HG02943 (cell line): ENCODE measurements around the gene MCAT.
"Not testable (repeated sequence)": the region's sequence is repeated elsewhere in the genome, so short reads cannot be mapped to it uniquely, and the experiment has no call there.

Experiments
- ATAC-seq: cut with Tn5 transposase; IDR thresholded peaks from one replicate; pipeline ENCODE4 v1.9.1; 2021; ENCODE audit warnings: mild to moderate bottlenecking, low read depth, moderate library complexity; ENCODE audit not compliant: unreplicated experiment

MCAT gene

DNA sequence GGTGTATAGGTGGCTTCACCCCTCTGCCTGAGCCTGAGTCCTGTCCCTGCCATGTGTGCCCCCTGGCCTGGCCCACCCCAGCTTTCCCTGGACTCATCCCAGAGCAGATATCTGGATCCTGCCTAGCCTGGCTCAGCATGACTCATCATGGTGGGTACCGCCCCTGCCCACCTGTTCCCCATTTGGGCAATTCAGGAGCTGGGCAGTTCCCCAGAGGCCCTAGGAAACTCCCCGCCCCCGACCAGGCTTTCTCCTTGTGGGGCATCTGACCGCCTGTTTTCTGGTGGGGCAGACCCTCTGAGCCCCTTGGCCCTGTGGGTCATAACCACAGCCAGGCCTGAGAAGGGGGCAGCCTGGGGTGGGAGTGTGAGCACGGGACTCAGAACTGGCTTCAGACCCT, 12.6 kb upstream of the MCAT start:
- ATAC-seq, result no peak

DNA sequence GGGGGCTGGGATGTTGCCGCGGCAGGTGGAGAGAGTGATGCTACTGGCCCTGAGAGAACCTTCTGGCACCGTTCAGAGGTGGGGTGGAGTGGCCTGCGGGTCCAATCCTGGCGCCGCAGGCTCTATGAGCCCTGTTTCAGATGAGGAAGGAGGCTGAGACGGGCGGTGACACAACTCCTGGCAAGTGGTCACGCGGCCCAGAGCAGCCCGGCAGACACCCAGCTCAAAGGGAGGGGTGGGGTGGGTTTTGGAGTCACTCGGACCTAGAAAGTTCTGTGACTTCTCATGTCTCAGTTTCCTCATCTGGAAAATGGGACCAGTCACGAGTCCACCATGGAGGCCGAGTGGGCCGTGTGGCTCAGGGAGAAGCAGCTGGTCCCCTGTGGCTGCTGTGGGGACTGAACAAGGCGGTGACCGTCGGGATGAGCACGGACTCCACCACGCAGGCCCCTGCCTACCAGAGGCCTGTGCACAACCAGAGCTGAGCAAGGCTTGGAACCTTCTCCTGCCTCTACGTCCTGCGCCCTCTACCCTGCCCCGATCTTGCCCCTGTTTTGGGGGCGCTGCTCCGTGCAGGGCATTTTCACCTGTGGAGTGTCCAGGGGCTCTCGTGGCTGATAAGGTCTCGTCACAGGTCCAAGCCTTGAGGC, 11.8 kb upstream of the MCAT start:
- no peak for ATAC-seq

DNA sequence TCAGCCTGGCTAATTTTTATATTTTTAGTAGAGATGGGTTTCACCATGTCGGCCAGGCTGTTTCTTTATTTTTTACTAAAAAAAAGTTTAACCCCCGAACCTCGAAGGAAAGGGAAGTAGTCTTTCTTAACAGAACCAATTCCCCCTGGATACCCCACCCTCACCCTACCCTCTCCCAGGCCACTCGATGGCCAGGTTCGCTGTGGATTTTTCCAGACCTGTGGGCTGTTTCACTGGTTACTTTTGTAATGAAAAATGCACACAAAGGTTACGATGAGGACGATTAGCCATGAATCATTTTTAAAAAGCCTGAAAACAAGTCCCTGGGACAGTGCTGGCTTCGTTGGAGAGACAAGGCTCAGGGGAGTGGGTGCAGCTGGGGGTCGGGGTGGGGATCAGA, 10.7 kb upstream of the MCAT start:
- no peak for ATAC-seq

DNA sequence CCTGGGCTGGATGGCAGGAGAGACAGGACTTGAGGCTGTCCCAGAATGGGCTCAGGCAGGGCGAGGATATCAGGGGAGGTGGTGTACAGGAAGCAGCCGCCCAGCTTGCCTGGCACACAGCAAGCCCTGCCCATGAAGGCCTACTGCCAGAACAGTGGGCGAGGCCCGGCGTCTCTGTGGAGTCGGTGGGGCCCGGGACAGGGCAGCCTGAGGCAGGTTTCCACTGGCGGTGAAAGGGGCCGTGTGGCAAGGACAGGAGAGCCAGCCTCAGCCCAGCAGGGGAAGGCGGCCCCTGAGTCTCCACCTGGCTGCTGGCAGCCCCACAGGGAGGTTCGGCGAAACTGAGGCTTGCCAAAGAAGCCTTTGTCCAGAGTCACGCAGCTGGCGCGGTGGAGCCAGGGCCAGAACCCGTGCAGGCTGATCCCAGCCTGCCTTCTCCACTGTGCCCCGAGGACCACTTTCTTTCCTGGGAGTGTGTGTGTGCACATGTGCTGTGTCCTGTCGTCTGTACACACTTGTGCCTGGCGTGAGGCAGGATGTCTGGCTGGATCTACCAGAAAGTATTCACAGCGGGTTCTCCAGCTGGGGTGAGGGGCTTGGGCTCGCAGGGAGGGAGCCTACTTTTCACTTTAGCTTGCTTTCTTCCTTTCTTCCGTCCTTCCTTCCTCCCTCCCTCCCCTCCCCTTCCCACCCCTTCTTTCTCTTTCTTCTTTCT, 9.3 kb upstream of the MCAT start:
- ATAC-seq, result no peak

DNA sequence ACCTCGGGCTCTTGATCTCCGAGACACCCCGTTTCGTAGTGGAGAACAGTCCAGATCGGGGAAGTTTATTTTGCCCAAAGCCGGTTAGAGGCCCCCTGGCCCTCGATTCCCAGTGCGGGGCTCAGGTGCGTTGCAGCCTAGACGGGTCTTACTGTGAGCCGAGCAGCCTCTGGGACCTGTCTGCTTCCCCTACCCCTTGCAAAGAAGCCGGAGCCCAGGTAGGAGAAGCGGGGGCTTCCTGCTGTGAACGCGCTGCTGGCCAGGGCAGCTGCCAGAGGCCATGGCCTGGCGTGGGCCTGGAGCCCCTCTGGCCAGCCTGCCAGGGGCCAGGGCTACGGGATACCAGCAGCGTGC, 8.8 kb upstream of the MCAT start:
- ATAC-seq, result no peak

DNA sequence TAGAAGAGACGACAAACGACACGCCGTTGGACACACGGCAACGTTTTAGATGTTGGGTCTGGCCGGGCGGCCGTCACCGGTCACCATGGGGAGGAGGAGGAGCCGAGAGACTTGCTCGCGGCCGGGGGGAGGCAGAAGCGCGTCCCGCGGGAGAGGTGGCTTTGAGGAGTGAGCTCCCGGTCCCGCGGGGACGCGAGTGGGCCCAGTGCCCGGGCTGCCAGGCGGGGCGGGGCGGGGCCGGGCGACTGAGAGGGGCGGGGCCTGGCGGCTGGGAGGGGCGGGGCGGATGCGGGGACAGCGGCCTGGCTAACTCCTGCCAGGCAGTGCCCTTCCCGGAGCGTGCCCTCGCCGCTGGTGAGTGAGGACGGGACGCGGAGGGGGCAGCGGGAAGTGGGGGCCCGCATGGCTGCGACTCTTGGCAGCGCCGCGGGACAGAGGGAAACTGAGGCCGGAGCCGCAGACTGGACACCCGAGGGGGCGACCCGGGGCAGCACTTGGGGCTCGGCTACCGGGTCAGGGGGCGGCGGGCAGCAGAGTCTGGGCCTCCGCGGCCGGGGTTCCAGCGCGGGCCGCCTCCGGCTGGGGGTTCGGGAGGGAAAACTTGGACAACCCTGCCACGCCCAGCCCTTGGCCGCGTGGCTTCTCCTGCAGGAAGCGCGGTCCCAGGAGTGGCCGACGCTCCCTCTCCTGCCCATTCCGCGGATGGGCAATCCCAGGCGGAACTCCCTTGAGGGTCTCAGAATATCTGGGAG, 8.2 kb upstream of the MCAT start, which contains the start of gene TSPO:
Gene TSPO, plus strand, starts transcription at position 309 of the 752 bp plus-strand sequence. CDS start 7,680 bp downstream, outside the sequence.
- no peak for ATAC-seq

GRCh38 chr22:43150731-43151206, 7.6 kb upstream of the MCAT start:
- ATAC-seq, result no peak

DNA sequence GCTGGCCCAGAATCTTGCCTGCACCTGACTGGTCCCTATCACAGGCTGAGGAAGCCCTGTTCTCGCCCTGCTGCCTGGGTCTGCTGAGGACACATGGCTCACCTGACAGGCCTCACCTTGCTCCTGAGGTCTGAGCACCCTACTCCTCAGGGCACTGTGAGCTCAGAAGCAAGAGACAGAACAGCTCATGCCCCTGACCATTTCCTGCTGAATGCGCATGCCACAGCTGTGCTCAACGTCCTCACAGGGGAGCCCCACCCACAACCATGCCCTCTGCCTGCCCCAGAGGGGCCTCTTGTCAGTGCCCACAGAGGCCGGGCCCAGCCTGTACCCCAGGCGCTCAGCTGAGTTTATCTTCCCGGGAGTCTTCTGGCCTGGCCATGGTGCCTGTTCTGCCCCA, 5.4 kb upstream of the MCAT start:
- ATAC-seq, result no peak

- no peak for ATAC-seq
These were observed 4.6 kb upstream of the MCAT start for GRCh38 chr22:43147821-43148220.

GRCh38 chr22:43146332-43146731, 3.1 kb upstream of the MCAT start:
- ATAC-seq, result not testable (repeated sequence)

DNA sequence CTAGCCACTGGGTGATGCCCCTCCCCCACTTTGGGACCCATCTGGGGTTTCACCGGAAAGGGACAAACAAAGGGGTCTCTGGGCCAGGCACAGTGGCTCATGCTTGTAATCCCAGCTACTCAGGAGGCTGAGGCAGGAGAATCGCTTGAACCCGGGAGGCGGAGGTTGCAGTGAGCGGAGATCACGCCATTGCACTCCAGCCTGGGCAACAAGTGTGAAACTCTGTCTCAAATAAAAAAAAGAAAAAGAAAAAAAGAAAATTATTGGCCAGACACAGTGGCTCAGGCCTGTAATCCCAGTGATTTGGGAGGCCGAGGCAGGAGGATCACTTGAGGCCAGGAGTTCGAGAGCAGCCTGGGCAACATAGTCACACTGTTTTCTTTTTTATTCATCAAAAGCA, 2.2 kb upstream of the MCAT start:
- ATAC-seq, result not testable (repeated sequence)

- no peak for ATAC-seq
These were observed 1.8 kb upstream of the MCAT start for GRCh38 chr22:43144949-43145348.

- ATAC-seq, result no peak
These were observed 6.4 kb downstream of the MCAT start for GRCh38 chr22:43136801-43137200.

- no peak for ATAC-seq
These were observed 6.9 kb downstream of the MCAT start for GRCh38 chr22:43136255-43136654.

- no peak for ATAC-seq
These were observed 7.6 kb downstream of the MCAT start for GRCh38 chr22:43135565-43135964.

- no peak for ATAC-seq
These were observed 8.6 kb downstream of the MCAT start for GRCh38 chr22:43134553-43134952.

- no peak for ATAC-seq
These were observed 9.8 kb downstream of the MCAT start for GRCh38 chr22:43133401-43133800.

DNA sequence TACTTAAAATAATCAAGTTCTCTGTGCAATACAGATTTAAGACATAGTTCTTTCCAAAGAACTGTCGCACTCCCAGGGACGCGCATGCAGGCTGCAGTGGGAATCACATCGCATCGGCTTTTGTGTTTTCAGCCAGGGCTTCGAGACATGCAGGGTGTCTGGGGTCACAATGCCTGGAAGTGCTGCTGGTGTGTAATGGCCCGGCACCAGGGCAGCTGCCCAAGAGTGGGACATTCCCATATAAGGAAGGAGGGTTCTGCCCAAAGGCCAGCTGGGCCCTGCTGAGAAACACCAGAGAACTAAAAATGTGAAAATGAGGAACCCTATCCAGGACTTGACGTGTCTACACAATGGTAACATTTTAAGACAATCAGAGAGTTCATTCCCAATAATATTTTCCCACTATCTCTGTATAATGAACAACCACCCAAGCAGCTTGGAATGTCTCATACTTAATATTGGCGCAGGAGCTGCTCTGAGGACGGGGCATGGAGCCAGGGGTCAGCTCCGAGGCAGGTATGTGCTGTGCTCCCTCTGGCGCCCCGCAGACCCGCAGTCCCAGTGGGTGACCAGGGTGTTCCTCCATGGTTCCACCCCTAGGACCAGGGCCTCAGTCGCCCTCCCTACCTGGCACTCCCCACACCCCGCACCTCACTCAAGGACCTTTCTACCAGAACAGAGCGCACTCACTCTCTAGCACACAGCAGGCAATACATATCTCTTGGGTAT, 11.3 kb downstream of the MCAT start:
- ATAC-seq, result no peak

DNA sequence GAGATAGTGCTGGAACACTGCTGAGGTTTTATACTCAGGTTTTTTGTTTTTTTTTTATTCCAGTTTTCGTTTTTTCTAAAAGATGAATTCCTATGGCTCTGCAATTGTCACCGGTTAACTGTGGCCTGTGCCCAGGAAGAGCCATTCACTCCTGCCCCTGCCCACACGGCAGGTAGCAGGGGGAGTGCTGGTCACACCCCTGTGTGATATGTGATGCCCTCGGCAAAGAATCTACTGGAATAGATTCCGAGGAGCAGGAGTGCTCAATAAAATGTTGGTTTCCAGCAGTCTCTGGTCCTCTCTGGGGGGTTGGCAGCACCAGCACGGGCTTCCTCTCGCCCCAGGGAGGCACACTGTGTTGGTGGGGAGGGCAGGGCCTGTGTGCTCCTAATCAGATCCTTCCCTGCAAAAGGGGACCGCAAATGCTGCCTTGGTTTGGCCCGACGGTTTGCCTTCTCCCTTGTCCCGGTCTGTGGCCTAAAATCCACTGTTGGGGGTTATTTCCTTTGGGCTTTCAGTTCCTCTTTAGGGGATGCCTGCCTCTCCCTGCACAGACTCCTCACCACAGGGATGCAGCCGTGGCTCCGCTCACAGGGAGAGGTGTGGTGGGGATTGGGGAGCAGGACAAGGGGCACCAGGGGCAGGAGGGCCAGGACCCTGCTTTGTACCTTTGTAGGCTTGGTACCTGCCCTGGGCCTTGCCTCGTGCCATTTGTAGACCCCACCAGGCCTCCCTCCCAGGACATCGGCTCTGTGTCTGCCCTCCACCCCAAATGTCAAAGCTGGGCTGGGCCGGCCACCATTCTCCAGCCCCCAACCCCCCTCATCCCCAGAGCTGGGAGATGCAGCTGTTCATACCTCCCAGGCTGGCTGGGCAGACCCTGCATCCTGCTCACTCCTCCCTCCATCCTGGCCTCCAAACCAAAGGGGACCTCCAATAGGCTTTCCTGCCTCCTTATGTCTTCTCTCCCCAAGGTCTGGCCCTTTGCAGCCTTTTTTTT, 13.5 kb downstream of the MCAT start:
- ATAC-seq, result no peak
